Activated T-helper 1 cell treated with anti-CD3 and anti-CD28 coated beads, Interleukin-2, amount 50 U/mL, for 16 hours (primary cell): ENCODE measurements around the gene C17orf107.
A peak's percentile ranks its signal among the peaks of the same experiment; 100 is the strongest.

Experiments used
- DNase-seq, 2 donors: peaks; one replicate each; pipeline ENCODE4 v3.0.0-alpha.2; 2020; ENCODE audit warnings: low read depth in 1 of 2, low spot score in 1 of 2

C17orf107 gene

DNA sequence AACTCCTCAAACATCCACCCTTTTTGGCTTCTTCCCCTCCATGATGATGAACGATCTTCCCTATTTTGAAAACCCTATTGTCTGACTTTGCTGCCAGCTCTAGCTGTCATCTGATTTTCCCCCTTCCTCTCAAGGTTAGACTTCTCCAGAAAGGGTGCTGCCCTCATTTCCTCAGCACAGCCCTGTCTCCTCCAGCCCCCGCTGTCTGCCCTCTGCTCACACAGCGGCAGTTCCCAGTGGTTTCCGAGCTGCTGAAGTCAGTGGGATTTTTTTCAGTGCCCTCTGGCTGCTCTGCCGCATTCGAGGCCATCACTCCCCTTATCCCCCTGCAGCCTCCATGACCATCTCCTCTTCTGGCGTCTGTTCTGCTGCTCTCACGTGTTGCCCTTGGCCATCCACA lies 26.6 kb upstream of the C17orf107 start:
- DNase-seq: no peak

DNA sequence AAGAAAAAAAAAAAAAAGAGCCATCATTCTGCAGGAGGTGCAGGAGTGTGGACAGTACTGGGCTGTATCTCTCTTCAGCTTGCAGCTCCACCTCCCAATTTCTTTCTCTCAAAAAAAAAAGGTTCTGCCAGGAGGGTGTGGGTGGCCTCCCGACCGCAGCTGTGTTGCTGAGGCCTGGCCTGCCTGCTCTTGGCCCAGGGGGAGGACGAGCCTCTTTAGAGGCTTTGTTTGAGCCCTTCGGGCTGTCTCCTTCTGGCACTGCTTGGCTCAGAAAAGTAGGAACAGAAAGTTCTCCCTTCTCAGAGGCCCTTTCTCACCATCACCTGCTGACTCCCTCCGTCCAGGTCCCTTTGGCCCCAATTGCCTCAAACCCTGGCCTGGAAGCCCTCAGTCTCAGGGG lies 22.2 kb upstream of the C17orf107 start:
- DNase-seq: no peak

DNA sequence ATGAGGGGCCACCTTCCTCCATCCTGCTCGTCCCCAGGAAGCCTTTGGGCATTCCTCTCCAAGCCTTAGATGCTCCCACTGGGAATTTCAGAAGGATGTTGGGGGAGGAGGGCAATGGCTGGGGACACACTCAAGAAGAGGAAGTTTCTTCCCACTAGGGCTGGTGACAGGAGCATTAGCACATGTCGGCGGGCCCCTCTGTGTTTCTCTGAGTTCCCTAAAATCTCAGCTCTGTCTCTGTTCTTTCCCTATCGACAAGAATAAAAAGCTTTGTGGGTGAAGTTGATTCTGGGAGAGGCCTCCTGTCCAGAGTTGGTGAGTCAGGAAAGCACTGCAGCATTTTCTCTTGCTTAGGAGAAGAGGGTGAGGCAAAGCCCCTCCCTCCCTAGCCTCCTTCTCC lies 19.7 kb upstream of the C17orf107 start:
- no peak for DNase-seq

DNA sequence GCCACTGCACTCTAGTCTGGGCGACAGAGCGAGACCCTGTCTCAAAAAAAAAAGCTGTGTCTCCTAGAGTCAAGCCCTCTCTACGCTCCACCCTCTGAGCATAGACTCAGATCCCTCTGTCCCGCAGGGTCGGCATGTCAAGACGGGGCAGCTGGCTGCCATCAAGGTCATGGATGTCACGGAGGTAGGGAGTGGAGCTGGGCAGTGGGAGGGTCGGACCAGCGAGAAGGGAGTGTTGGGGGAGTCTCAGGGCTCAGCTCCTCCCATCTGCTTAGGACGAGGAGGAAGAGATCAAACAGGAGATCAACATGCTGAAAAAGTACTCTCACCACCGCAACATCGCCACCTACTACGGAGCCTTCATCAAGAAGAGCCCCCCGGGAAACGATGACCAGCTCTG lies 18.5 kb upstream of the C17orf107 start:
- no peak for DNase-seq

DNA sequence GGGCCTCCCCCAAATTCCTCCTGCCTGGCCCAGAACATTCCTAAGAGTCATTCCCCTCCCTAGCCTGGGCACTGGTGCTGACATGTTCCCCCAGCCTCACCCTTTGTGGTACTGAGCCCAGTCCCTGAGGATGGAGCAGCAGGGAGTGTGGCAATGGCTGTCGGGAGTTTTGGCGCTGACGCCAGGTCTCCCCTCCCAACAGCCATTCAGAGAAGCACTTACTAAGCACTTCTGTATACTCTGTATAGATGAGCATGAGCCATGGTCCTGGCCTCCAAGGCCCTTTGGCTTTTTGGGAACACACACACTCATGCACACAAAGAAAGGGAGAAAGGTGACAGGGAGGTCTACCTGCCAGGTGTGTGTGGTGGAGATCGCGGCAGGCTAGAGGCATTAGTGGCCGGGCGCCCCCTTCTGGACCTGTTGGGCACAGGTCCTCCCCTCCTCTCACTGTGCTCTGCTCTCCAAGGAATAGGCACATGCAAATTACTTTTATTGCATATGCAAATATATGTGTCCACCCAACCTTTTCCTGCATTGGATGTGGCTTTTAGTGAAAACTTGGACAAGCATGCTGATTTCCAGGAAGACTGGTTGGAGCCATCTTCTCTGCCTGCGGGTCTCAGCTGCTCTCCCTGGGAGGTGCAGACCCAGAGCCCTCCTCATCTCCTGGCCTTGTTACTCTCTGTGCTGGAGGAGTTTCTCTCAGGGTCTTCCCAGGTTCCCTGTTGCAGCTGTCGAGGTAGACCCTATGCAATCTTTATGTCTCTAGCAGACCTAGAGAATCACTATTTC lies 17.4 kb upstream of the C17orf107 start:
- peak; percentile 36 to 39 for DNase-seq

- DNase-seq: no peak
Measured at GRCh38 chr17:4884489-4884888, 14.8 kb upstream of the C17orf107 start.

- no peak for DNase-seq
Measured at GRCh38 chr17:4886830-4887229, 12.5 kb upstream of the C17orf107 start.

- DNase-seq: no peak
Measured at GRCh38 chr17:4887581-4887980, 11.8 kb upstream of the C17orf107 start.

- no peak for DNase-seq
Measured at GRCh38 chr17:4891411-4892410, 7.6 kb upstream of the C17orf107 start.

- no peak for DNase-seq
Measured at GRCh38 chr17:4892499-4893221, 6.7 kb upstream of the C17orf107 start.

GRCh38 chr17:4893272-4893671 lies 6.1 kb upstream of the C17orf107 start:
- DNase-seq: no peak

GRCh38 chr17:4893721-4894560 lies 5.4 kb upstream of the C17orf107 start:
- DNase-seq: no peak

GRCh38 chr17:4895121-4895520 lies 4.2 kb upstream of the C17orf107 start:
- no peak for DNase-seq

DNA sequence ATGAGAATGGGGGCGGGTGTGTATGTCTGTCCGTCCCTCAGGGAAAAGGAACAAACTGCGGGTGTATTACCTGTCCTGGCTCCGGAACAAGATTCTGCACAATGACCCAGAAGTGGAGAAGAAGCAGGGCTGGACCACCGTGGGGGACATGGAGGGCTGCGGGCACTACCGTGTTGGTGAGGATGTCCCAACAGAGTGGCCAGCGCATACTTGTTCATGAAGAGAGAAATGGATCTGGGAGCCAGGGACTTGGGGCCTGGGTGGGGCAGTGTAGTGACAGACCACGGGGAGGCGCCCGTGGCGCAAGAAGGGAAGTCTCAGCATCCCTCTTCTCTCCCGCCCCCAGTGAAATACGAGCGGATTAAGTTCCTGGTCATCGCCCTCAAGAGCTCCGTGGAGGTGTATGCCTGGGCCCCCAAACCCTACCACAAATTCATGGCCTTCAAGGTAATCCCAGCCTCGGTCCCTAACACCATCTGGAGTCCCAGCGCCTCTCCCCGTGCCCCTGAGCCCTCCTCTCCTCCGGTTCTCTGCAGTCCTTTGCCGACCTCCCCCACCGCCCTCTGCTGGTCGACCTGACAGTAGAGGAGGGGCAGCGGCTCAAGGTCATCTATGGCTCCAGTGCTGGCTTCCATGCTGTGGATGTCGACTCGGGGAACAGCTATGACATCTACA lies 3.5 kb upstream of the C17orf107 start:
- DNase-seq: no peak

DNA sequence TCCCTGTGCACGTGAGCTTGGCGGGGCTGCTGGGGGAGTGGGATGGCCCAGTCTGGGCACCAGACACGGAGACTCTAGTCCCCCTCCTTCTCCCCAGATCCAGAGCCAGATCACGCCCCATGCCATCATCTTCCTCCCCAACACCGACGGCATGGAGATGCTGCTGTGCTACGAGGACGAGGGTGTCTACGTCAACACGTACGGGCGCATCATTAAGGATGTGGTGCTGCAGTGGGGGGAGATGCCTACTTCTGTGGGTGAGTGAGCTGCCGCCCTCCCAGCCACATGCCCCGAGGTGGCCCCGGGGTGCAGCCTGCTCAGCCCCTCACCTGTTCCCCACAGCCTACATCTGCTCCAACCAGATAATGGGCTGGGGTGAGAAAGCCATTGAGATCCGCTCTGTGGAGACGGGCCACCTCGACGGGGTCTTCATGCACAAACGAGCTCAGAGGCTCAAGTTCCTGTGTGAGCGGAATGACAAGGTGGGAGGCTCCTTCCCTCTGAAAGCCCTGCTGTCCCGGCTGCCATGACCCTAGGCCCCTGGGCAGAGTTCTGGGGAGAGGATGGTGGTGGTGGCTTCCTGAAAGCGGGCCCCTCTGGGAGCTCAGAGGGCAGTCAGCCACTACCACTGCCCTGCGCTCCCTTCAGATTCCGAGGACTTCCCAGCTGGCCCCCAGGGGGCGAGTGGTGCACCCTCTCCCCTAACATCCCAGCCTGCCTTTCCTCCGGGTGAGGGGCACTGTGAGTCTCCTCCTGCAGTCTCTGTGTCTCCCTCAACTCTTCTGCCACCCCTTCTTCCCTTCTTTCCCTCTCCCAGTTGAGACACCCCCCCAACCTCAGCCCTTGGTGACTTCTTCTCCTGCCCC lies 2.8 kb upstream of the C17orf107 start:
- no peak for DNase-seq

DNA sequence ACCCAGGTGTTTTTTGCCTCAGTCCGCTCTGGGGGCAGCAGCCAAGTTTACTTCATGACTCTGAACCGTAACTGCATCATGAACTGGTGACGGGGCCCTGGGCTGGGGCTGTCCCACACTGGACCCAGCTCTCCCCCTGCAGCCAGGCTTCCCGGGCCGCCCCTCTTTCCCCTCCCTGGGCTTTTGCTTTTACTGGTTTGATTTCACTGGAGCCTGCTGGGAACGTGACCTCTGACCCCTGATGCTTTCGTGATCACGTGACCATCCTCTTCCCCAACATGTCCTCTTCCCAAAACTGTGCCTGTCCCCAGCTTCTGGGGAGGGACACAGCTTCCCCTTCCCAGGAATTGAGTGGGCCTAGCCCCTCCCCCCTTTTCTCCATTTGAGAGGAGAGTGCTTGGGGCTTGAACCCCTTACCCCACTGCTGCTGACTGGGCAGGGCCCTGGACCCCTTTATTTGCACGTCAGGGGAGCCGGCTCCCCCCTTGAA lies 2.1 kb upstream of the C17orf107 start:
- DNase-seq: no peak

- no peak for DNase-seq
Measured at GRCh38 chr17:4897785-4898184, 1.6 kb upstream of the C17orf107 start.

- DNase-seq: no peak
Measured at GRCh38 chr17:4898351-4898750, 985 bp upstream of the C17orf107 start.

GRCh38 chr17:4898927-4899326 lies 409 bp upstream of the C17orf107 start:
- DNase-seq: no peak
